ENCODE results near the gene PCDHB8.

DNA sequence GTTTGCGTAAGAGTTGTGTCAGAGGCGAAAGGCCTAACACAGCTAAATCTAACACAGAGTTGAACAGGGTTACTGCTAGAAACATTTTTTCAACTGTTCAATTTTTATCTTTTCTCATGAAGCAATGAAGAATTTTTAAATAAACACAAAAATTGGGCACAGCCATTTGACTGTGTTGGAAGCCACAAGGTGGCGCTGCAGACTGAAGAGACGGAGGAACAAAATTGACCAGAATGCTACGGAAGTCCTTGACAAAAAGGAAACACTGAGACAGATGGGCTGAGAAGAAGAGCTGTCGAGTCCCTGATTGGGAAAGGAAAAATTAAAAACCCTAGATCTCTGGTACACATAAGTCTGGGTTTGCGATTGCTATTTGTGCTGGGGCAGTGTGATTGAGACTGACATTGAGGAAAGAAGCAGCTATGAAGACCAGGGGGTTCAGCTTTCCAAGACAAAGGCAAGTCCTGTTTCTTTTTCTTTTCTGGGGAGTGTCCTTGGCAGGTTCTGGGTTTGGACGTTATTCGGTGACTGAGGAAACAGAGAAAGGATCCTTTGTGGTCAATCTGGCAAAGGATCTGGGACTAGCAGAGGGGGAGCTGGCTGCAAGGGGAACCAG lies 9.4 kb downstream of the PCDHB8 start, which contains the start of gene PCDHB9:
- no peak for TF ChIP-seq POLR2A (IDR thresholded peaks at IDR 0.05)
- TF ChIP-seq, protein P1, sequence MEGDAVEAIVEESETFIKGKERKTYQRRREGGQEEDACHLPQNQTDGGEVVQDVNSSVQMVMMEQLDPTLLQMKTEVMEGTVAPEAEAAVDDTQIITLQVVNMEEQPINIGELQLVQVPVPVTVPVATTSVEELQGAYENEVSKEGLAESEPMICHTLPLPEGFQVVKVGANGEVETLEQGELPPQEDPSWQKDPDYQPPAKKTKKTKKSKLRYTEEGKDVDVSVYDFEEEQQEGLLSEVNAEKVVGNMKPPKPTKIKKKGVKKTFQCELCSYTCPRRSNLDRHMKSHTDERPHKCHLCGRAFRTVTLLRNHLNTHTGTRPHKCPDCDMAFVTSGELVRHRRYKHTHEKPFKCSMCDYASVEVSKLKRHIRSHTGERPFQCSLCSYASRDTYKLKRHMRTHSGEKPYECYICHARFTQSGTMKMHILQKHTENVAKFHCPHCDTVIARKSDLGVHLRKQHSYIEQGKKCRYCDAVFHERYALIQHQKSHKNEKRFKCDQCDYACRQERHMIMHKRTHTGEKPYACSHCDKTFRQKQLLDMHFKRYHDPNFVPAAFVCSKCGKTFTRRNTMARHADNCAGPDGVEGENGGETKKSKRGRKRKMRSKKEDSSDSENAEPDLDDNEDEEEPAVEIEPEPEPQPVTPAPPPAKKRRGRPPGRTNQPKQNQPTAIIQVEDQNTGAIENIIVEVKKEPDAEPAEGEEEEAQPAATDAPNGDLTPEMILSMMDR (IDR thresholded peaks at IDR 0.05): peak in 1 of 4 experiments; percentile 17

All from gastroesophageal sphincter (tissue), 3 donors.